ENCODE data around the gene ZNF804B.

ZNF804B gene

DNA sequence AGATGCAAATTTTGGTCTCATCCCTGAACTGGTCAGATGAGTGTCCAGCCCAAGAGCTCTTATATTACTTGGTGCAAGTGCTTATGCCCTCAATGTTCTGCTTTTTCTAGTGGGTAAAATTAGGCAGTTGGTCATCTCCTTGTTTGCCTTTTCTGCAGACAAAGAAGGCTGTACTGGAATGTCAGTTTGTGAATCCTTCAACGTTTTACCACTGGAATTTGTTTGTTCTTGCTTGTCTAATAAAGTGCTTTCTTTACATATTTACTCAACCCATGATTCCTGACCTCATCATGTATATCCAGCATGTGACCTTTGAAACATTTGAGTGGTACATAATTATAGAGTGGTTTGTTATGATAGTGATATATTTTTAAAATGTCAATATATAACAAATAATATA is 268.3 kb downstream of the ZNF804B start:
- Histone ChIP-seq H3K9me3 (ENCODE audit: control insufficient read depth in 2 of 2, low read length in 2 of 2) (no peaks in the 10 kb centered on the region), H3K9ac (ENCODE audit: low read length in 2 of 2) (no peak overlapping the region), H3K4me3 (ENCODE audit: low read length in 2 of 2) (no peak overlapping the region), H3K4me1 (ENCODE audit: control insufficient read depth, insufficient read depth, low read length) (no peaks in the 10 kb centered on the region), H3K36me3 (ENCODE audit: control insufficient read depth in 2 of 2, insufficient read depth in 2 of 2, low read length in 2 of 2) (no peaks in the 10 kb centered on the region), H3K27ac (ENCODE audit: low read length) (no peak overlapping the region), H3K27me3 (ENCODE audit: control insufficient read depth in 1 of 2, insufficient read depth in 2 of 2, low read length in 2 of 2) (no peaks in the 10 kb centered on the region)

DNA sequence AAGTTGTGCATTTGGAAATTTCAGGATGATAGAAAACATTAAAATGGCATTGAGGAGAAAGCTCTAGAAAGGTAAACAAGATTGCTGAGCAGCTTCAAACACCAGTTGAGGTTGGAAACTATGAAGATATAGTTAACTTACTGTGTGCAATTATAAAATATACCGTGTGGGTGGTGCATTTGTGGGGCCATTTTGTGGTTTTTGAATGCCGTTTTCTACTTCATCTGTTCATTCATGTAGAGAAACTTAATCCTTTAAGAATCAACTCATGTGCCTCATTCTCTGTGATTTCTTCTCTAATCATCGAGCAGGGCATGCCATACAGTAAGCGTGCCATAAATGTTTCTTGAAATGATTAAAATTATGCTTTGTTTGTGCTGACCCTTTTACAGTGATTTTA is 268.8 kb downstream of the ZNF804B start:
- no peak overlapping the region for H3K4me3 ChIP-seq (ENCODE audit: low read length in 2 of 2)
- no peak overlapping the region for H3K27ac ChIP-seq (ENCODE audit: low read length)
- H3K27me3 ChIP-seq (ENCODE audit: control insufficient read depth in 1 of 2, insufficient read depth in 2 of 2, low read length in 2 of 2) = no peaks in the 10 kb centered on the region
- H3K36me3 ChIP-seq (ENCODE audit: control insufficient read depth in 2 of 2, insufficient read depth in 2 of 2, low read length in 2 of 2) = no peaks in the 10 kb centered on the region
- H3K9ac ChIP-seq (ENCODE audit: low read length in 2 of 2) = no peak overlapping the region
- no peaks in the 10 kb centered on the region for H3K4me1 ChIP-seq (ENCODE audit: control insufficient read depth, insufficient read depth, low read length)
- H3K9me3 ChIP-seq (ENCODE audit: control insufficient read depth in 2 of 2, low read length in 2 of 2) = no peaks in the 10 kb centered on the region

DNA sequence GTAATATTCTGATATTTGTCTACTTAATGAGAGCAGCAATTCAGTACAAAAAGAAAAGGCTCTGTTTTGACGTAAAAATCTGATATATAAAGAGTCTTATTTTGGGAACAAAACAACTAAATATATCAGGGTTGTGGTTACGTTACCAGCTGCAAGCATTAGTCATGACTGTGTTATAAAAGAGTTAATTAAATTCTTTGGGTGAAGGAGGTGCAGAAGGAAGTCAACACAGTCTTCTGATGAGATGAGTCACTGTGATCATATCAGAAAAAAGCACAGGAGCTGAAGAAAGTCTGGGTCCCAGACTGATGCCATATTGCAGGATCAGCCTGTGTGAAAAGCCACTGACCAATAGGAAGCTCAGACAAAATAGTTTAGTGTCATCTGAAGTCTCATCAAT is 270.4 kb downstream of the ZNF804B start:
- Histone ChIP-seq H3K27me3 (ENCODE audit: control insufficient read depth in 1 of 2, insufficient read depth in 2 of 2, low read length in 2 of 2) (no peaks in the 10 kb centered on the region), H3K27ac (ENCODE audit: low read length) (no peak overlapping the region), H3K36me3 (ENCODE audit: control insufficient read depth in 2 of 2, insufficient read depth in 2 of 2, low read length in 2 of 2) (no peaks in the 10 kb centered on the region), H3K9me3 (ENCODE audit: control insufficient read depth in 2 of 2, low read length in 2 of 2) (no peaks in the 10 kb centered on the region), H3K4me3 (ENCODE audit: low read length in 2 of 2) (no peak overlapping the region), H3K9ac (ENCODE audit: low read length in 2 of 2) (no peak overlapping the region), H3K4me1 (ENCODE audit: control insufficient read depth, insufficient read depth, low read length) (no peaks in the 10 kb centered on the region)

DNA sequence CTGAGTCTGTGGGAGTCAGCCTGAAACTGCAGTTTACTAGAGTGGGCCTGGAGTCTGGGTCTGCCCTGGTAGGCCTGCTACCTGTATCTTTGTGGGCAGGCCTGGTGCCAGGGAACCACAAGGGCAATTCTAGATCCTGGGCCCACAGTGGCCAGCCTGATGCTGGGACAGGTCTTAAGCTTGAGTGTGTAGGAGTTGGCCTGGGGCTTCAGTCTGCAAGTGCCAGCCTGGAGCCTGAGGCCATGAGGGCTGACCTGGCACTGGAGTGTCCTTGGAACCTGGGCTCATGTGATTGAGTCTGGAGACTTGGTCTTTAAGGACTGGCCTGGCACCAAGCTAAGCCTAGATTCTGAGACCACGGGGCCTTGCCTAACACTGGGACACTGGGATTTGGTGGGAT is 281.7 kb downstream of the ZNF804B start:
- Histone ChIP-seq H3K4me3 (ENCODE audit: low read length in 2 of 2) (no peak overlapping the region), H3K27me3 (ENCODE audit: control insufficient read depth in 1 of 2, insufficient read depth in 2 of 2, low read length in 2 of 2) (no peaks in the 10 kb centered on the region), H3K36me3 (ENCODE audit: control insufficient read depth in 2 of 2, insufficient read depth in 2 of 2, low read length in 2 of 2) (no peaks in the 10 kb centered on the region), H3K27ac (ENCODE audit: low read length) (no peak overlapping the region), H3K9me3 (ENCODE audit: control insufficient read depth in 2 of 2, low read length in 2 of 2) (peaks cover 0 to 6% of the 10 kb centered on the region in 2 donors), H3K4me1 (ENCODE audit: control insufficient read depth, insufficient read depth, low read length) (no peaks in the 10 kb centered on the region), H3K9ac (ENCODE audit: low read length in 2 of 2) (no peak overlapping the region)

DNA sequence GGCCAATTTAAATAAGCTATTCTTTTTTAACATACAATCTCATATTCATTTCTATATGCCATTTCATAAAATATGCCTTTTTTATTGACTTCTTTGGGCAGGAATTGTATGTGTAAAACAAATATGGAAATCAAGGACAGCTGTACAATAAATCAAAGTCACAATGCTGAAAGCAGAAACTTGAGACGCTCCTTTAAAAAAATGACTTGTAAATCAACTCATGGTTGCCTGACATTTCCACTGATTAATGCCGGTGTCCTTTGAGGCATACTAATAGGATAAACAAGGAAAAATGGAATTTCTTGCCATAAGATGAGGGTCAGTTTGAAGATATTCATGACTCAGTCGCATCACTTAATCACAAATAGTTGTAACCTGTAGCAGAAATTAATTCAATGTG is 283.4 kb downstream of the ZNF804B start:
- H3K4me1 ChIP-seq (ENCODE audit: control insufficient read depth, insufficient read depth, low read length) = no peaks in the 10 kb centered on the region
- peaks cover 0 to 6% of the 10 kb centered on the region in 2 donors for H3K9me3 ChIP-seq (ENCODE audit: control insufficient read depth in 2 of 2, low read length in 2 of 2)
- H3K36me3 ChIP-seq (ENCODE audit: control insufficient read depth in 2 of 2, insufficient read depth in 2 of 2, low read length in 2 of 2) = no peaks in the 10 kb centered on the region
- no peak overlapping the region for H3K27ac ChIP-seq (ENCODE audit: low read length)
- H3K9ac ChIP-seq (ENCODE audit: low read length in 2 of 2) = no peak overlapping the region
- H3K27me3 ChIP-seq (ENCODE audit: control insufficient read depth in 1 of 2, insufficient read depth in 2 of 2, low read length in 2 of 2) = no peaks in the 10 kb centered on the region
- H3K4me3 ChIP-seq (ENCODE audit: low read length in 2 of 2) = no peak overlapping the region

DNA sequence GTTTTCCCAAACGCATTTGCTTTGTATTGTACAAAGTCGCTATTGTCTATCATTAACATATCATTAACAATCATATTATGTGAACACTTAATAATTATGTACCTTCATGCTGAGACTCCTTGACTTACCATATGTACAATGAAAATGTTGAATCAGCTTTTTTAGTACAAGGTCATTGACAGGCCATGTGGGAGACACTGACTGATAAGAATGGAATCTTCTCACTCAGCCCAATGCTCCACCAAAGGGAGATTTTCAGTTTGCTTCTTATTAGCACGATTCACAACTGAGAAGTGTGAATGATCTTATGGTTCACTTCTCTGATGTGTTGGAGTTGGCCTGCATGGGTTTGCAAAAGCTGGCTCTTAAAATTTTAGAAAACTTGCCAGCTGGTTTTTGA is 289.5 kb downstream of the ZNF804B start:
- H3K9me3 ChIP-seq (ENCODE audit: control insufficient read depth in 2 of 2, low read length in 2 of 2) = no peaks in the 10 kb centered on the region
- no peaks in the 10 kb centered on the region for H3K36me3 ChIP-seq (ENCODE audit: control insufficient read depth in 2 of 2, insufficient read depth in 2 of 2, low read length in 2 of 2)
- no peak overlapping the region for H3K4me3 ChIP-seq (ENCODE audit: low read length in 2 of 2)
- no peak overlapping the region for H3K9ac ChIP-seq (ENCODE audit: low read length in 2 of 2)
- no peak overlapping the region for H3K27ac ChIP-seq (ENCODE audit: low read length)
- H3K4me1 ChIP-seq (ENCODE audit: control insufficient read depth, insufficient read depth, low read length) = no peaks in the 10 kb centered on the region
- H3K27me3 ChIP-seq (ENCODE audit: control insufficient read depth in 1 of 2, insufficient read depth in 2 of 2, low read length in 2 of 2) = no peaks in the 10 kb centered on the region

DNA sequence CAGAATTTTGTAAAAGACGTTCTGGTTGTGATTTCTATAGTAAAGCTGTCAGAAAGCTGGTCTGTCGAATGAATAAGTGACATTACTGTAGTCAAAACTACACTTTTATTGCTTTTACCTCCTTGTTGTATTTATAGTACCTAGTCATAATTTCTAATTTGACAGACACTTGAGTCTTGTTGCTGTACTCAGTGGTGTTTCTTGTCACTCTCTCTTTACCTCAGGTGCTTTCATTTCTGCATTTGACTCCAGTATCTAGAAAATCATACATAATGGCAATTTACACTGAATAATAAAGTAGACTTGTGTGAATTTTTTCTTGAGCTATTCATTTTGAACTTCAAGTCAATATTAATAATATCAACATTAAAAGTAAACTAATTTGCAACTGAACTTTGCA is 293.6 kb downstream of the ZNF804B start:
- Histone ChIP-seq H3K4me1 (ENCODE audit: control insufficient read depth, insufficient read depth, low read length) (no peaks in the 10 kb centered on the region), H3K9me3 (ENCODE audit: control insufficient read depth in 2 of 2, low read length in 2 of 2) (no peaks in the 10 kb centered on the region), H3K27ac (ENCODE audit: low read length) (no peak overlapping the region), H3K9ac (ENCODE audit: low read length in 2 of 2) (no peak overlapping the region), H3K36me3 (ENCODE audit: control insufficient read depth in 2 of 2, insufficient read depth in 2 of 2, low read length in 2 of 2) (no peaks in the 10 kb centered on the region), H3K4me3 (ENCODE audit: low read length in 2 of 2) (no peak overlapping the region), H3K27me3 (ENCODE audit: control insufficient read depth in 1 of 2, insufficient read depth in 2 of 2, low read length in 2 of 2) (no peaks in the 10 kb centered on the region)

DNA sequence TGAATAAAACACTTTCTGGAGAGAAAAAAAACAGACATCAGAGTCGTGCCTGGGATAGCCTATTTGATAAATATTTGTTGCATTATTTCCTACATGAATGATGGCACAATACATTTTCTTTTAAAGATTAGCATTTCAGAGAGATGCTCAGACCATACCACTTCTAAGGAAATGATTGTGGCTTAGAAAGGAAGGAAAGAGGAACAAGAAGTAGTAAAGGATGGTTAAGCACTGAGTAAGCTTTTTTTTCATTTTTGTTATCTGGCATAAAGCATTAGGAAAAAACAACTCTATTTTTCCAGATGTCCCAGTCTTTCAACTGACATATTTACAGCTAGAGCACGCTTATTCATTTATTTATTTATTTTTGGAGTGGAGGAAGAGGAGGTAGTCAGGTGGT is 294.9 kb downstream of the ZNF804B start:
- Histone ChIP-seq H3K9me3 (ENCODE audit: control insufficient read depth in 2 of 2, low read length in 2 of 2) (no peaks in the 10 kb centered on the region), H3K9ac (ENCODE audit: low read length in 2 of 2) (no peak overlapping the region), H3K4me1 (ENCODE audit: control insufficient read depth, insufficient read depth, low read length) (no peaks in the 10 kb centered on the region), H3K4me3 (ENCODE audit: low read length in 2 of 2) (no peak overlapping the region), H3K36me3 (ENCODE audit: control insufficient read depth in 2 of 2, insufficient read depth in 2 of 2, low read length in 2 of 2) (no peaks in the 10 kb centered on the region), H3K27me3 (ENCODE audit: control insufficient read depth in 1 of 2, insufficient read depth in 2 of 2, low read length in 2 of 2) (no peaks in the 10 kb centered on the region), H3K27ac (ENCODE audit: low read length) (no peak overlapping the region)

DNA sequence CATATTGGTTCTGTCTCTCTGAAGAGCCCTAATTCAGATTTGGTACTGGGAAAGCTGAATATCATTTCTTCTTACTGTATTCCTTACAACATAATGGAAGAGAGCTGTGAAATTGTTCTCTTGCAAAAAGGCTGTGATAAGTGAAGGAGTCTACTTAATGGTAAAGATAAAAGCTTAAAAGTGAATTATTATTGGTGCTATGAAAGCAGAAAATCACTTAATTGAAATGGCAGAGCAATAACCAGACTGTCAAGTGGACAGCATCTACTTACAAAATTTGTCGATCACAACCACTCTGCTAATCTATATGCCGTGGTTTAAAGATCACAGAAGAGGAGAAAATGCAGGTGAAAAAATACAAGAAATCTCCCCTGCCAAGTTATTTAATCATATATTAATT is 300.7 kb downstream of the ZNF804B start:
- H3K27ac ChIP-seq (ENCODE audit: low read length) = no peak overlapping the region
- no peaks in the 10 kb centered on the region for H3K4me1 ChIP-seq (ENCODE audit: control insufficient read depth, insufficient read depth, low read length)
- no peaks in the 10 kb centered on the region for H3K27me3 ChIP-seq (ENCODE audit: control insufficient read depth in 1 of 2, insufficient read depth in 2 of 2, low read length in 2 of 2)
- H3K36me3 ChIP-seq (ENCODE audit: control insufficient read depth in 2 of 2, insufficient read depth in 2 of 2, low read length in 2 of 2) = no peaks in the 10 kb centered on the region
- no peak overlapping the region for H3K9ac ChIP-seq (ENCODE audit: low read length in 2 of 2)
- no peaks in the 10 kb centered on the region for H3K9me3 ChIP-seq (ENCODE audit: control insufficient read depth in 2 of 2, low read length in 2 of 2)
- no peak overlapping the region for H3K4me3 ChIP-seq (ENCODE audit: low read length in 2 of 2)

DNA sequence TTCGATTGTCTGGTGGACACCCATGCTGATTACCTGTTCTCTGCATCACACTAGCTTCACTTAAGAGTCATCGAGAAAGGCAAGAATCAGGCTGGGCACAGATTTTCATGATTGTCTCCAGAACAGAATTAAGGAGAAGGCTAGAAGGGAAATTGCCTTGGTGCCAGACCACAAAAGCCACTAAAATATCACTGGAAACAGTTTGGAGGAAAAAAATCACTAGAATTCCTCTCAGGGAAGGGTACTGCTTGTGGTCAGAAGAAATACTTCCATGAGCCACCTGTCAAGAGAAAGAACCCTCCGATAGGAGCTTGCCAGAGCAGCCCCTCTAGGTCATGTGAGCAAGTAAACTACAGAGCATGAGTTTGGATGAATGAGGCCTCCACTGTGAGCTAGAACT is 305.3 kb downstream of the ZNF804B start:
- H3K36me3 ChIP-seq (ENCODE audit: control insufficient read depth in 2 of 2, insufficient read depth in 2 of 2, low read length in 2 of 2) = no peaks in the 10 kb centered on the region
- H3K9ac ChIP-seq (ENCODE audit: low read length in 2 of 2) = no peak overlapping the region
- H3K27me3 ChIP-seq (ENCODE audit: control insufficient read depth in 1 of 2, insufficient read depth in 2 of 2, low read length in 2 of 2) = no peaks in the 10 kb centered on the region
- H3K27ac ChIP-seq (ENCODE audit: low read length) = no peak overlapping the region
- H3K4me1 ChIP-seq (ENCODE audit: control insufficient read depth, insufficient read depth, low read length) = no peaks in the 10 kb centered on the region
- no peaks in the 10 kb centered on the region for H3K9me3 ChIP-seq (ENCODE audit: control insufficient read depth in 2 of 2, low read length in 2 of 2)
- H3K4me3 ChIP-seq (ENCODE audit: low read length in 2 of 2) = no peak overlapping the region

DNA sequence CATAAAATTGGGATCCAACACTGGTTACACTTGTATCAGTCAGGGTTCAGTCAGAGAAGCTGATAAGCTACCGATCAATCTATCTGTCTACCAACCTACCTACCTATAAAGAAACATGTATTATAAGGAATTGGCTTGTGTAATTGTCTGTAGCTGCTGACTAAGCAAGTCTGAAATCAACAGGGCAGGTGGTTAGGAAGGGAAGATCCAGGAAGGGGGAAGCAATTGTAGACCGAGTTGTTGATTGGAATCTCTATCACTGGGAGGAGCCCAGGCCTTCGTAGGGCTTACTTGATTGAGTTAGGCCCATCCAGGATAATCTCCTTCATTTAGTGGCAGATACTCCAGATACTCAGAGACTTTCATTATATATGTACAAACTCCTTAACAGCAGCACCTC is 307.5 kb downstream of the ZNF804B start:
- no peak overlapping the region for H3K27ac ChIP-seq (ENCODE audit: low read length)
- no peaks in the 10 kb centered on the region for H3K4me1 ChIP-seq (ENCODE audit: control insufficient read depth, insufficient read depth, low read length)
- no peaks in the 10 kb centered on the region for H3K27me3 ChIP-seq (ENCODE audit: control insufficient read depth in 1 of 2, insufficient read depth in 2 of 2, low read length in 2 of 2)
- H3K36me3 ChIP-seq (ENCODE audit: control insufficient read depth in 2 of 2, insufficient read depth in 2 of 2, low read length in 2 of 2) = no peaks in the 10 kb centered on the region
- no peak overlapping the region for H3K9ac ChIP-seq (ENCODE audit: low read length in 2 of 2)
- H3K4me3 ChIP-seq (ENCODE audit: low read length in 2 of 2) = no peak overlapping the region
- H3K9me3 ChIP-seq (ENCODE audit: control insufficient read depth in 2 of 2, low read length in 2 of 2) = no peaks in the 10 kb centered on the region

DNA sequence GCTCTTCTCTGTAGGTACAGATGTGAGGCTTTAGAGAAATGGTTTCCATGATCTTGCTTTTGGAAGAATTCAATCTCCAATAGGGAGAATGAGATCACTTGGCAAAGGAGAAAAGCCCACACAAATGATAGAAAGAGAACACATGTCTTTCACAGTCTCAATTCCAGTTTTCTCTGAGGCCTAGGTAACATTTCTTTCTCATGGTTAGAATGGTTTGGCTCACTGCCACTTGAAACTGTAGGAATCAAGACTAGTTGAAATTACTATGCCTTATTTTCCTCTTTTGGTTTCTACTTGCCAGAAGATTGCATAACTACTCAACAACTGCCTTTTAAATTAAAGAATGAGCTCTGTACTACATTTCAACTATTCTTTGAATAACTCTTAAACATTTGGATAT is 312.6 kb downstream of the ZNF804B start:
- Histone ChIP-seq H3K27ac (ENCODE audit: low read length) (no peak overlapping the region), H3K27me3 (ENCODE audit: control insufficient read depth in 1 of 2, insufficient read depth in 2 of 2, low read length in 2 of 2) (no peaks in the 10 kb centered on the region), H3K4me3 (ENCODE audit: low read length in 2 of 2) (no peak overlapping the region), H3K9ac (ENCODE audit: low read length in 2 of 2) (no peak overlapping the region), H3K36me3 (ENCODE audit: control insufficient read depth in 2 of 2, insufficient read depth in 2 of 2, low read length in 2 of 2) (no peaks in the 10 kb centered on the region), H3K4me1 (ENCODE audit: control insufficient read depth, insufficient read depth, low read length) (no peaks in the 10 kb centered on the region), H3K9me3 (ENCODE audit: control insufficient read depth in 2 of 2, low read length in 2 of 2) (no peaks in the 10 kb centered on the region)

Data from stomach smooth muscle (tissue), 2 donors.